GM12878 (cell line): ENCODE data around the gene OGFR. TPM values are rescaled to one million over a fixed set of nuclear protein-coding genes. Genes with fewer than 3 reads are reported as not detected.

Experiments
- ATAC-seq: fragments of 200-7000 bp; cut with Tn5 transposase; 3 replicates; pipeline ENCODE4 v1.9.1; 2020; ENCODE audit warnings: mild to moderate bottlenecking, moderate library complexity
- BruUV-seq: library from RNA; stranded (reverse); fragments of 400-500 nt; replicated peaks from 2 replicates; lab custom pipeline; 2021; lab: Mats Ljungman, UMichigan
- CTCF ChIA-PET: fragments of 300-600 bp; sonication (Branson Sonifier 250); formaldehyde crosslinking; extraction: SDS; loops from one replicate; lab custom pipeline; 2021; ENCODE audit warnings: inconsistent platforms; lab: Yijun Ruan, JAX
- POLR2A ChIA-PET: fragments of 350-600 bp; formaldehyde crosslinking; extraction: SDS; loops from one replicate; lab custom pipeline; 2021; ENCODE audit warnings: inconsistent platforms; lab: Charles Lee
- RAD21 ChIA-PET: fragments of 300-600 bp; sonication (Branson Sonifier 250); formaldehyde crosslinking; loops from one replicate; lab custom pipeline; 2023; ENCODE audit warnings: antibody characterized with exemption; ENCODE audit not compliant: unreplicated experiment; lab: Charles Lee
- SMC1A ChIA-PET: fragments of 300-600 bp; sonication (Branson Sonifier 250); formaldehyde crosslinking; loops from one replicate; lab custom pipeline; 2023; ENCODE audit not compliant: unreplicated experiment, uncharacterized antibody; lab: Charles Lee
- DNase-seq: peaks from one replicate; pipeline ENCODE4 v3.0.0-alpha.2; 2011; ENCODE audit warnings: low read depth, low spot score
- FAIRE-seq: peaks from 3 replicates; lab custom pipeline; 2011; peaks lifted over from hg19 to GRCh38; lab: Jason Lieb, UNC
- H2AFZ ChIP-seq: 2 replicates; pipeline ENCODE4 v1.6.0; 2011; ENCODE audit warnings: low read depth, low read length, control low read depth; ENCODE audit not compliant: control insufficient read depth
- H3K27ac ChIP-seq: 2 replicates; pipeline ENCODE4 v1.5.1; 2011; ENCODE audit warnings: control low read depth; ENCODE audit not compliant: control insufficient read depth, insufficient read depth
- H3K27me3 ChIP-seq, 2 experiments: replicated peaks in 1 of 2; 2 replicates each; pipeline versions ENCODE4 v1.6.0 to v1.6.1; 2011; ENCODE audit warnings: low read length in 1 of 2; ENCODE audit not compliant: control insufficient read depth in 2 of 2, insufficient read depth in 2 of 2
- H3K36me3 ChIP-seq, 2 experiments: 2 replicates each; pipeline ENCODE4 v1.5.1; 2011; ENCODE audit warnings: low read length in 1 of 2; ENCODE audit not compliant: control insufficient read depth in 2 of 2, insufficient read depth in 2 of 2
- H3K4me1 ChIP-seq: 2 replicates; pipeline ENCODE4 v1.6.1; 2011; ENCODE audit warnings: mild to moderate bottlenecking, low read length, moderate library complexity, mixed read lengths; ENCODE audit not compliant: control insufficient read depth, insufficient read depth
- H3K4me2 ChIP-seq: 2 replicates; pipeline ENCODE4 v1.6.0; 2011; ENCODE audit warnings: control low read depth; ENCODE audit not compliant: control insufficient read depth, insufficient read depth
- H3K4me3 ChIP-seq: fragments of 200-600 bp; sonication (generic); 2 replicates; pipeline ENCODE4 v1.5.1; 2016
- H3K79me2 ChIP-seq: 2 replicates; pipeline ENCODE4 v1.6.0; 2011; ENCODE audit warnings: low read length; ENCODE audit not compliant: control insufficient read depth, insufficient read depth
- H3K9ac ChIP-seq: 2 replicates; pipeline ENCODE4 v1.8.0; 2011; ENCODE audit warnings: low read length, control low read depth, mixed read lengths; ENCODE audit not compliant: control insufficient read depth, insufficient read depth
- H3K9me3 ChIP-seq: replicated peaks from 3 replicates; pipeline ENCODE4 v1.5.1; 2011; ENCODE audit warnings: mild to moderate bottlenecking, low read length; ENCODE audit not compliant: control insufficient read depth, insufficient read depth
- H4K20me1 ChIP-seq: 2 replicates; pipeline ENCODE4 v1.6.0; 2011; ENCODE audit not compliant: control insufficient read depth, insufficient read depth
- BHLHE40 ChIP-seq, 2 experiments: fragments of 450-650 bp in 1 of 2; IDR thresholded peaks; 2 replicates each; pipeline ENCODE4 v1.6.1; 2011 to 2017; ENCODE audit warnings: low read depth in 2 of 2, borderline replicate concordance in 1 of 2, improper control_type of control experiment in 1 of 2, low read length in 1 of 2, mild to moderate bottlenecking in 1 of 2
- BRCA1 ChIP-seq: IDR thresholded peaks from 2 replicates; pipeline ENCODE4 v1.6.1; 2011; ENCODE audit warnings: low read depth, low read length, improper control_type of control experiment
- EED ChIP-seq: sonication (generic); IDR thresholded peaks from 2 replicates; pipeline ENCODE4 v1.6.1; 2016; ENCODE audit warnings: antibody characterized with exemption, low read depth
- GATAD2B ChIP-seq: fragments of 450-650 bp; conservative IDR thresholded peaks from 2 replicates; pipeline ENCODE4 v1.6.1; 2017; ENCODE audit warnings: low read depth, mild to moderate bottlenecking, moderate library complexity
- IKZF1 ChIP-seq: fragments of 450-650 bp; conservative IDR thresholded peaks from 2 replicates; pipeline ENCODE4 v1.6.1; 2017; ENCODE audit warnings: antibody characterized with exemption, mild to moderate bottlenecking
- PRDM15 ChIP-seq: fragments of 450-650 bp; formaldehyde crosslinking; IDR thresholded peaks from 2 replicates; pipeline ENCODE4 v1.4.0; 2020; ENCODE audit warnings: mild to moderate bottlenecking, moderate library complexity
- SIN3A ChIP-seq: IDR thresholded peaks from 2 replicates; pipeline ENCODE4 v1.6.1; 2012; ENCODE audit warnings: low read depth, low read length, improper control_type of control experiment
- TARDBP ChIP-seq: IDR thresholded peaks from 2 replicates; pipeline ENCODE4 v1.6.1; 2016; ENCODE audit warnings: borderline replicate concordance
- TCF12 ChIP-seq: IDR thresholded peaks from 2 replicates; pipeline ENCODE4 v1.6.1; 2011; ENCODE audit warnings: low read depth, mild to moderate bottlenecking, low read length
- ZNF384 ChIP-seq: IDR thresholded peaks from 2 replicates; pipeline ENCODE4 v1.6.1; 2012; ENCODE audit warnings: low read depth, mild to moderate bottlenecking, low read length, improper control_type of control experiment, borderline replicate concordance
- WGBS: methylation state at CpG from one replicate; pipeline ENCODE4 v1.1.6; 2016; ENCODE audit warnings: low lambda C conversion rate; ENCODE audit not compliant: insufficient replicate concordance, insufficient coverage; ENCODE audit errors: missing lambda C conversion rate; 5-methylcytosine and 5-hydroxymethylcytosine counted together
- in situ Hi-C: fragments of 300-500 bp; cut with MboI; formaldehyde crosslinking; loops from 9 replicates; pipeline ENCODE4 v1.14.3; 2018; ENCODE audit warnings: mixed read lengths
- intact Hi-C: fragments of 100-400 bp; cut with micrococcal nuclease; formaldehyde crosslinking; loops from one replicate; pipeline ENCODE4 v1.14.2; 2022; ENCODE audit not compliant: unreplicated experiment
- polyA plus RNA-seq, 11 experiments: library from polyadenylated mRNA; depleted of rRNA in 4 of 11; unstranded in 6 of 11; stranded (reverse) in 5 of 11; fragments of >200 nt; fragmentation: Nextera tagmentation in 4 of 11; fragmentation: Illumina TruSeq in 1 of 11; extraction: Ambion mirVana in 4 of 11; extraction: Trizol in 1 of 11; gene quantifications; 1 replicate in 1 of 11; 2 replicates in 10 of 11; pipeline versions ENCODE4 v1.2.1 to v1.2.3, GENCODE V29; 2011 to 2016; ENCODE audit warnings: inconsistent platforms in 2 of 11, missing spikeins in 2 of 11, low read depth in 1 of 11
- total RNA-seq, 4 experiments: library from RNA; depleted of rRNA in 3 of 4; stranded (reverse); fragments of >200 nt in 3 of 4; fragmentation: Illumina TruSeq in 1 of 4; extraction: Trizol in 1 of 4; gene quantifications; 2 replicates each; pipeline versions ENCODE4 v1.2.1 to v1.2.3, GENCODE V29; 2013 to 2021
- TF ChIP-seq, protein P1 (sequence below): IDR thresholded peaks from 2 replicates; pipeline ENCODE4 v1.6.1; 2012; ENCODE audit warnings: low read depth, low read length, improper control_type of control experiment
- TF ChIP-seq, protein P2 (sequence below): IDR thresholded peaks from 2 replicates; pipeline ENCODE4 v1.6.1; 2011; ENCODE audit warnings: borderline replicate concordance, low read depth, mild to moderate bottlenecking, moderate library complexity, low read length; ENCODE audit not compliant: insufficient read depth, poor library complexity, severe bottlenecking

OGFR gene
- total and polyA plus RNA-seq, 10 of the 15 experiments (the other 5 are each of a cell fraction or from before 2014, with no cell fraction given), result 0.72 to 62.1 (median 27.3) TPM

- TF ChIP-seq EED (no peak), TARDBP (peak; percentile 56; the same call in 1 of the 2 replicates)
- TF ChIP-seq, protein P1, sequence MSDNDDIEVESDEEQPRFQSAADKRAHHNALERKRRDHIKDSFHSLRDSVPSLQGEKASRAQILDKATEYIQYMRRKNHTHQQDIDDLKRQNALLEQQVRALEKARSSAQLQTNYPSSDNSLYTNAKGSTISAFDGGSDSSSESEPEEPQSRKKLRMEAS, result peak; percentile 13; the same call in 1 of the 2 replicates
Observed at GRCh38 chr20:62794007-62794724, 10.5 kb upstream of the OGFR start (continued).

GRCh38 chr20:62795023-62795761 is 9.4 kb upstream of the OGFR start:
- no TSS peak for BruUV-seq
- H3K4me1 ChIP-seq, result peaks cover 19% of the 10 kb centered on the region
- no peak for DNase-seq
- in situ Hi-C loops, result loop anchor here (10.0 kb wide), 1 partner anchor 140 kb away; no protein-coding TSS in a partner anchor
- peak overlapping the region; percentile 77 for H2AFZ ChIP-seq
- POLR2A ChIA-PET, result interaction anchor here (1.5 to 3.1 kb wide), 7 partner anchors 10 to 293 kb away, joined by 3 to 19 read pairs (median 9); partner anchors contain the start of genes GID8, OGFR and SLCO4A1
- intact Hi-C loops, result loop anchor here (2.0 kb wide), 1 partner anchor 176 kb away; no protein-coding TSS in a partner anchor
- peak; percentile 38 for ATAC-seq
- RAD21 ChIA-PET, result interaction anchor here (0.5 to 2.1 kb wide), 6 partner anchors 28 to 293 kb away, joined by 3 to 12 read pairs (median 5); no protein-coding TSS in a partner anchor
- peak overlapping the region; percentile 95 for H3K4me2 ChIP-seq
- CTCF ChIA-PET, result interaction anchor here (1.1 to 5.0 kb wide), 2 partner anchors 12 to 171 kb away, joined by 3 to 43 read pairs; no protein-coding TSS in a partner anchor
- peak overlapping the region; percentile 69 for H3K9ac ChIP-seq
- SMC1A ChIA-PET, result interaction anchor here (0.8 kb wide), 1 partner anchor 8 kb away, joined by 4 read pairs; no protein-coding TSS in a partner anchor
- no peaks in the 10 kb centered on the region for H3K9me3 ChIP-seq
- peak overlapping the region; percentile 71 for H3K27ac ChIP-seq
- under 1% methylated on average over 67 of the region's 68 CpGs for WGBS
- H3K27me3 ChIP-seq, result no peaks in the 10 kb centered on the region; a peak in 1 of 4 replicates
- H4K20me1 ChIP-seq, result no peaks in the 10 kb centered on the region
- FAIRE-seq, result no peak
- peak overlapping the region; percentile 76 for H3K4me3 ChIP-seq
- peaks cover 5 to 6% of the 10 kb centered on the region in 2 experiments for H3K36me3 ChIP-seq
- peaks cover 7% of the 10 kb centered on the region for H3K79me2 ChIP-seq
- TF ChIP-seq IKZF1 (peak; percentile 28; the same call in 1 of the 2 replicates), TCF12 (0 out of 2 replicates have a peak, but pooled peaks have one; percentile 12), BHLHE40 (IDR thresholded peaks at IDR 0.05; ENCODE audit: borderline replicate concordance in 1 of 2, low read depth in 2 of 2, low read length in 1 of 2) (peak in 1 of 2 experiments; percentile 53; a peak in 2 of 4 replicates), ZNF384 (peak; percentile 58), PRDM15 (CRISPR knock-in tag) (0 out of 2 replicates have a peak, but pooled peaks have one; percentile 14), GATAD2B (peak; percentile 76; the same call in 1 of the 2 replicates), BRCA1 (no peak), SIN3A (peak; percentile 31; the same call in 1 of the 2 replicates)
- TF ChIP-seq, protein P2, sequence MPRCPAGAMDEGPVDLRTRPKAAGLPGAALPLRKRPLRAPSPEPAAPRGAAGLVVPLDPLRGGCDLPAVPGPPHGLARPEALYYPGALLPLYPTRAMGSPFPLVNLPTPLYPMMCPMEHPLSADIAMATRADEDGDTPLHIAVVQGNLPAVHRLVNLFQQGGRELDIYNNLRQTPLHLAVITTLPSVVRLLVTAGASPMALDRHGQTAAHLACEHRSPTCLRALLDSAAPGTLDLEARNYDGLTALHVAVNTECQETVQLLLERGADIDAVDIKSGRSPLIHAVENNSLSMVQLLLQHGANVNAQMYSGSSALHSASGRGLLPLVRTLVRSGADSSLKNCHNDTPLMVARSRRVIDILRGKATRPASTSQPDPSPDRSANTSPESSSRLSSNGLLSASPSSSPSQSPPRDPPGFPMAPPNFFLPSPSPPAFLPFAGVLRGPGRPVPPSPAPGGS, result no peak
- TF ChIP-seq, protein P1, result peak; percentile 46; the same call in 1 of the 2 replicates
